HepG2 (cell line): ENCODE data around the gene GNAI2. TPM values are rescaled to one million over a fixed set of nuclear protein-coding genes. Genes with fewer than 3 reads are reported as not detected.

ENCODE experiments used
- BCL6 ChIP-seq: IDR thresholded peaks from 2 replicates; pipeline ENCODE4 v1.6.1; 2016; ENCODE audit warnings: missing genetic modification reagents, missing compliant biosample characterization
- BRCA1 ChIP-seq: sonication (generic); formaldehyde crosslinking; IDR thresholded peaks from 2 replicates; pipeline ENCODE4 v1.4.0; 2020; ENCODE audit warnings: missing genetic modification reagents
- CEBPZ ChIP-seq: IDR thresholded peaks from 2 replicates; pipeline ENCODE4 v1.6.1; 2012; ENCODE audit warnings: low read length, improper control_type of control experiment
- CREB1 ChIP-seq, 2 experiments: fragments of 450-650 bp in 1 of 2; IDR thresholded peaks; 2 replicates each; pipeline ENCODE4 v1.6.1; 2016 to 2017; ENCODE audit warnings: control low read depth in 1 of 2, mild to moderate bottlenecking in 1 of 2, missing compliant biosample characterization in 1 of 2, missing genetic modification characterization in 1 of 2
- ELF4 ChIP-seq: sonication (generic); formaldehyde crosslinking; IDR thresholded peaks from 2 replicates; pipeline ENCODE4 v1.5.0; 2020; ENCODE audit warnings: missing genetic modification reagents, mild to moderate bottlenecking, moderate library complexity, borderline replicate concordance
- ESRRA ChIP-seq: sonication (generic); formaldehyde crosslinking; IDR thresholded peaks from 2 replicates; pipeline ENCODE4 v1.5.1; 2020; ENCODE audit warnings: mild to moderate bottlenecking, low read depth, missing genetic modification reagents
- GTF3A ChIP-seq: sonication (generic); formaldehyde crosslinking; conservative IDR thresholded peaks from 2 replicates; pipeline ENCODE4 v1.4.0; 2020; ENCODE audit warnings: mild to moderate bottlenecking, missing genetic modification reagents
- GZF1 ChIP-seq: sonication (generic); formaldehyde crosslinking; IDR thresholded peaks from 2 replicates; pipeline ENCODE4 v1.5.1; 2020; ENCODE audit warnings: mild to moderate bottlenecking, missing genetic modification reagents
- KAT8 ChIP-seq: IDR thresholded peaks from 2 replicates; pipeline ENCODE4 v1.6.1; 2016; ENCODE audit warnings: missing genetic modification reagents, missing compliant biosample characterization
- MAFG ChIP-seq: sonication (generic); formaldehyde crosslinking; IDR thresholded peaks from 2 replicates; pipeline ENCODE4 v1.5.1; 2020; ENCODE audit warnings: mild to moderate bottlenecking, missing genetic modification reagents
- MYC ChIP-seq: sonication (generic); formaldehyde crosslinking; IDR thresholded peaks from 2 replicates; pipeline ENCODE4 v1.9.0; 2021; ENCODE audit warnings: missing genetic modification reagents, borderline replicate concordance
- NFKBIZ ChIP-seq: IDR thresholded peaks from 2 replicates; pipeline ENCODE4 v1.6.1; 2018; ENCODE audit warnings: missing genetic modification reagents, missing compliant biosample characterization
- PITX1 ChIP-seq: sonication (generic); formaldehyde crosslinking; IDR thresholded peaks from 2 replicates; pipeline ENCODE4 v1.5.1; 2020; ENCODE audit warnings: mild to moderate bottlenecking, missing genetic modification reagents
- THAP11 ChIP-seq: IDR thresholded peaks from 2 replicates; pipeline ENCODE4 v1.6.1; 2016; ENCODE audit warnings: missing biosample characterization, missing genetic modification reagents
- ZNF10 ChIP-seq: sonication (generic); formaldehyde crosslinking; IDR thresholded peaks from 2 replicates; pipeline ENCODE4 v1.4.0; 2020; ENCODE audit warnings: mild to moderate bottlenecking, low read depth, missing genetic modification reagents, borderline replicate concordance
- ZNF12 ChIP-seq: sonication (generic); formaldehyde crosslinking; IDR thresholded peaks from 2 replicates; pipeline ENCODE4 v1.5.0; 2020; ENCODE audit warnings: missing genetic modification reagents
- ZNF224 ChIP-seq: sonication (generic); formaldehyde crosslinking; IDR thresholded peaks from 2 replicates; pipeline ENCODE4 v1.5.0; 2020; ENCODE audit warnings: mild to moderate bottlenecking, missing genetic modification reagents
- ZNF24 ChIP-seq: fragments of 450-650 bp; IDR thresholded peaks from 2 replicates; pipeline ENCODE4 v1.6.1; 2017; ENCODE audit warnings: antibody characterized with exemption, mild to moderate bottlenecking
- ZNF367 ChIP-seq: sonication (generic); formaldehyde crosslinking; IDR thresholded peaks from 2 replicates; pipeline ENCODE4 v1.4.0; 2020; ENCODE audit warnings: missing genetic modification reagents, borderline replicate concordance
- ZNF503 ChIP-seq: sonication (generic); formaldehyde crosslinking; IDR thresholded peaks from 2 replicates; pipeline ENCODE4 v1.4.0; 2020; ENCODE audit warnings: missing genetic modification reagents
- ZNF788 ChIP-seq: sonication (generic); formaldehyde crosslinking; IDR thresholded peaks from 2 replicates; pipeline ENCODE4 v1.5.0; 2020; ENCODE audit warnings: mild to moderate bottlenecking, missing genetic modification reagents, borderline replicate concordance
- ZNF850 ChIP-seq: sonication (generic); formaldehyde crosslinking; conservative IDR thresholded peaks from 2 replicates; pipeline ENCODE4 v1.9.0; 2021; ENCODE audit warnings: mild to moderate bottlenecking, missing genetic modification reagents
- ZZZ3 ChIP-seq: sonication (generic); formaldehyde crosslinking; IDR thresholded peaks from 2 replicates; pipeline ENCODE4 v1.4.0; 2020; ENCODE audit warnings: missing genetic modification reagents, mild to moderate bottlenecking, borderline replicate concordance
- polyA plus RNA-seq, 8 experiments: library from polyadenylated mRNA; depleted of rRNA in 3 of 8; stranded (reverse) in 7 of 8; unstranded in 1 of 8; fragments of >200 nt; fragmentation: Illumina TruSeq in 4 of 8; extraction: Trizol in 4 of 8; gene quantifications; 2 replicates each; pipeline versions ENCODE4 v1.2.1 to v1.2.3, GENCODE V29; 2011 to 2016; ENCODE audit warnings: low read depth in 4 of 8, missing spikeins in 1 of 8, mixed read lengths in 1 of 8; ENCODE audit not compliant: insufficient read depth in 1 of 8
- total RNA-seq, 5 experiments: library from RNA; depleted of rRNA; stranded (reverse); fragments of >200 nt; fragmentation: Illumina TruSeq; extraction: Trizol; gene quantifications; 2 replicates each; pipeline ENCODE4 v1.2.3, GENCODE V29; 2016; ENCODE audit warnings: low read depth in 1 of 5

The GNAI2 gene
- total and polyA plus RNA-seq, 2 of the 13 experiments (the other 11 are each of a cell fraction or from before 2014, with no cell fraction given) = 51.1 to 66.2 TPM

GRCh38 chr3:50194128-50194902, 41.7 kb upstream of the GNAI2 start (continued):
- TF ChIP-seq ZNF503 = no peak
- 0 out of 2 replicates have a peak, but pooled peaks have one; percentile 22 for TF ChIP-seq ZNF224 (CRISPR knock-in tag)
- TF ChIP-seq PITX1 (CRISPR knock-in tag) = peak; percentile 69; the same call in 1 of the 2 replicates
- TF ChIP-seq MAFG (CRISPR knock-in tag) = no peak
- 0 out of 2 replicates have a peak, but pooled peaks have one; percentile 14 for TF ChIP-seq ZNF24
- no peak for TF ChIP-seq ELF4 (CRISPR knock-in tag)
- 0 out of 2 replicates have a peak, but pooled peaks have one; percentile 79 for TF ChIP-seq ZZZ3
- 0 out of 2 replicates have a peak, but pooled peaks have one; percentile 50 for TF ChIP-seq NFKBIZ (CRISPR knock-in tag)
- peak; percentile 77 for TF ChIP-seq CREB1 (IDR thresholded peaks at IDR 0.05)
- no peak for TF ChIP-seq CREB1 (CRISPR knock-in tag; IDR thresholded peaks at IDR 0.05)
- TF ChIP-seq GZF1 = no peak
- TF ChIP-seq THAP11 (CRISPR knock-in tag) = peak; percentile 57
- TF ChIP-seq ZNF367 = no peak
- TF ChIP-seq GTF3A (CRISPR knock-in tag) = peak; percentile 92; the same call in 1 of the 2 replicates
- peak; percentile 40; the same call in 1 of the 2 replicates for TF ChIP-seq BCL6 (CRISPR knock-in tag)
- peak; percentile 61; the same call in 1 of the 2 replicates for TF ChIP-seq MYC (CRISPR knock-in tag)
- peak; percentile 31; the same call in 1 of the 2 replicates for TF ChIP-seq ZNF12 (CRISPR knock-in tag)
- no peak for TF ChIP-seq KAT8 (CRISPR knock-in tag)
- no peak for TF ChIP-seq BRCA1 (CRISPR knock-in tag)
- TF ChIP-seq ZNF10 (CRISPR knock-in tag) = no peak
- TF ChIP-seq ZNF850 (CRISPR knock-in tag) = no peak
- TF ChIP-seq ZNF788 (CRISPR knock-in tag) = peak; percentile 29; the same call in 1 of the 2 replicates
- 0 out of 2 replicates have a peak, but pooled peaks have one; percentile 37 for TF ChIP-seq ESRRA (CRISPR knock-in tag)
- TF ChIP-seq CEBPZ = no peak
